K562 (cell line): ENCODE measurements around the gene CTTNBP2.

ENCODE experiments used
- CBFB ChIP-seq: sonication (generic); formaldehyde crosslinking; IDR thresholded peaks from 2 replicates; pipeline ENCODE4 v1.4.0; 2020; ENCODE audit warnings: mild to moderate bottlenecking, missing genetic modification reagents
- CTCF ChIP-seq, 3 experiments: IDR thresholded peaks in 2 of 3; conservative IDR thresholded peaks in 1 of 3; 2 replicates each; pipeline ENCODE4 v1.5.1; 2011 to 2012; ENCODE audit warnings: low read length in 3 of 3, mild to moderate bottlenecking in 3 of 3, control low read depth in 2 of 3, improper control_type of control experiment in 1 of 3, inconsistent platforms in 1 of 3, low read depth in 1 of 3, mixed read lengths in 1 of 3, moderate library complexity in 1 of 3; ENCODE audit not compliant: insufficient read depth in 2 of 3
- E2F6 ChIP-seq, 2 experiments: IDR thresholded peaks; 2 replicates each; pipeline ENCODE4 v1.6.1; 2011; ENCODE audit warnings: borderline replicate concordance in 1 of 2, control low read depth in 1 of 2, low read depth in 1 of 2, low read length in 1 of 2, mild to moderate bottlenecking in 1 of 2, mixed read lengths in 1 of 2, moderate library complexity in 1 of 2; ENCODE audit not compliant: insufficient read depth in 1 of 2, insufficient read length in 1 of 2, poor library complexity in 1 of 2, severe bottlenecking in 1 of 2; ENCODE audit errors: extremely low read depth in 1 of 2
- ERF ChIP-seq: fragments of 450-650 bp; formaldehyde crosslinking; IDR thresholded peaks from 2 replicates; pipeline ENCODE4 v1.4.0; 2020; ENCODE audit warnings: mild to moderate bottlenecking, mixed read lengths
- EZH2 ChIP-seq: IDR thresholded peaks from 2 replicates; pipeline ENCODE4 v1.6.1; 2012; ENCODE audit warnings: low read depth, mild to moderate bottlenecking, inconsistent platforms, low read length, borderline replicate concordance
- PPARD ChIP-seq: fragments of 250-450 bp; sonication (Bioruptor Pico); IDR thresholded peaks from 2 replicates; pipeline ENCODE4 v1.8.0; 2022; ENCODE audit warnings: inconsistent platforms, mild to moderate bottlenecking, moderate library complexity
- ZNF12 ChIP-seq: sonication (generic); formaldehyde crosslinking; IDR thresholded peaks from 2 replicates; pipeline ENCODE4 v1.4.0; 2020; ENCODE audit warnings: mild to moderate bottlenecking, missing genetic modification reagents
- ZNF589 ChIP-seq: fragments of 200-800 bp; sonication (Bioruptor generic); IDR thresholded peaks from 2 replicates; pipeline ENCODE4 v1.6.1; 2016; ENCODE audit warnings: low read depth, missing genetic modification characterization, missing compliant biosample characterization

GRCh38 chr7:117803476-117803875 lies 69.8 kb downstream of the CTTNBP2 start:
- TF ChIP-seq ZNF589 (CRISPR knock-in tag) (no peak), CTCF (IDR thresholded peaks at IDR 0.05 in 2 of 3, conservative IDR thresholded peaks at IDR 0.05 in 1 of 3; ENCODE audit: insufficient read depth in 2 of 3, low read depth in 1 of 3, low read length in 3 of 3) (no peak), ERF (CRISPR knock-in tag) (no peak), PPARD (CRISPR knock-in tag) (no peak), CBFB (CRISPR knock-in tag) (no peak), ZNF12 (CRISPR knock-in tag) (no peak), E2F6 (IDR thresholded peaks at IDR 0.05; ENCODE audit: borderline replicate concordance in 1 of 2, extremely low read depth in 1 of 2, insufficient read depth in 1 of 2, insufficient read length in 1 of 2, low read depth in 1 of 2, low read length in 1 of 2, poor library complexity in 1 of 2, severe bottlenecking in 1 of 2) (no peak), EZH2 (no peak)
